ENCODE results near the gene RAB31.
A peak's percentile ranks its signal among the peaks of the same experiment; 100 is the strongest.
"Not testable (repeated sequence)": the region's sequence is repeated elsewhere in the genome, so short reads cannot be mapped to it uniquely, and the experiment has no call there.

Gene RAB31, protein sequence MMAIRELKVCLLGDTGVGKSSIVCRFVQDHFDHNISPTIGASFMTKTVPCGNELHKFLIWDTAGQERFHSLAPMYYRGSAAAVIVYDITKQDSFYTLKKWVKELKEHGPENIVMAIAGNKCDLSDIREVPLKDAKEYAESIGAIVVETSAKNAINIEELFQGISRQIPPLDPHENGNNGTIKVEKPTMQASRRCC

DNA sequence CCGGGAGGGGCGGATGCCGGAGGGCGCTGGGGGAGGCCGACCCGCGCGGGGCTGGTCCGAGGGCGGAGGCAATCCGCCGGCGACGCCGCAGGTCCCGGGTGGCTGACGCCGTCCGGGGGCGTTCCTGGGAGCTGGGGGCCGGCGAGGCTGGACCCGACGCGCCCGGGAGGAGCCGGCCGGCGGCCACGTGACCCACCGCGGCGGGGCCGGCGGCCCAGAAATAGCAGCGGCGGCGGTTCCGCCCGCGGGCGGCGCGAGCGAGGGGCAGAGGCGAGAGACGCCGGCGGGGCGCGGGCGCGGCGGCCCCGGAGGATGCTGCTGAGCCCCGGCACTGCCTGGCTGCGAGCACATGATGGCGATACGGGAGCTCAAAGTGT, at the start of gene RAB31:
Gene RAB31, plus strand, starts transcription at position 245 of the 377 bp plus-strand sequence. Its CDS starts 105 bp downstream, at position 350.
- peak; percentile 71 for DNase-seq (ENCODE audit: low spot score)

DNA sequence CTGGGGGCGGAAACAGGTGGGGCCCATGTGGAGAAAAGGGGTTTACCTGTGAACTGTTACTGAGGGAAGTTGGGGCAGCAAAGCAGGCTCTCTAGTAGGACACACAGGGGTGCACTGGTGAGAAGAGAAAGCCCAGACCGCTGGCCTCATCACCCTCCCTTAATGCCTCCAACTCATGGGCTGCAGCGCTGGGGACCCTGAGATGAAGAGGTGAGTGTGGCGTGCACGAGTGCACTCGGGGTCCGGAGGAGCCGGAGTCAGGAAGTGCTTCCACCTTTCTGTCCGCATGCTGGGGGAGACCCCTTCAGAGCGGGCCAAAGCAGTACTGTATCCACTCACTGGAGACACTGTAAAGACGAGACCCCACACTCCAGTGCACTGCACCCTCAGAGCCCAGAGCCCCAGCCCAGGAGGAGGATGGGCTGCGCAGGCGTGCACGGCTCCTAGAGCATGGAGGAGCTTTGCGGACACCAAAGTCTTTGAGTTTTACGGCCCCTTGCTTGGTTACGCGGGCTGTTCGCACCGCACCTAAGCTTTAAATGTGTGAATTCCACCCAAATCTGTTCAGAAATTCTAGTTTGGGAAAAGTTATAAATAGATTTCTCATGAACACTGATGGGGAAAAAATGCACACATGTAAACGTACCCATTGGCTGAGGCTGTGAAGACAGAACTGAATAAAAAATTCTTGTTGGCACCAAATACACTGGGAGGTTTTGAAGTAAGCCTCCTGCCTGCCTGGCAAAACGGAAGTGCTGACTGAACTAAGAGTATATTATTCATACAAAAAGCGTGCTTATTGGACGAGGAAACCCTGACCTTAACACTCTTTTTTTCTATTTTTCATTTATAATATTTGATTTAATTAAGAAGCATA, 48.4 kb upstream of the RAB31 start:
- DNase-seq (ENCODE audit: low spot score) = no peak

DNA sequence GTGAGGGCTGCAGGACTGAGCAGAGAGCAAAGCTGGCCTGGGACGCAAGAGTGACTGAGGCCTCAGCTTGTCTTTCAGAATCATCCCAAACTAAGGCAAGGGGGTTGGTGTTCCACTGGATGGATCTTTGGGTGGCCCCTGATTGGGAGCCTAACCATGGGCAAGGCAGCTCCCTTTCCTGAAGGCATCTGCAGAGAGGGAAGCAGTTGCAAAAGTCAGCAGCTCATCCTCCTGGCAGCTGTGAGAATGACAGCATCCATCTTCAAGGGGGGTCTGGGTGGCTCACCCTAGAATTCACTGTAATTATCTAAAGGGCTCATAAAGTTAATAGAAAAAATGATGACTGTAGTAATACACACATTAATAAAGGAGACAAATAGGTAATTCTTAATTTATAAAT, 46.5 kb upstream of the RAB31 start:
- DNase-seq (ENCODE audit: low spot score) = no peak

DNA sequence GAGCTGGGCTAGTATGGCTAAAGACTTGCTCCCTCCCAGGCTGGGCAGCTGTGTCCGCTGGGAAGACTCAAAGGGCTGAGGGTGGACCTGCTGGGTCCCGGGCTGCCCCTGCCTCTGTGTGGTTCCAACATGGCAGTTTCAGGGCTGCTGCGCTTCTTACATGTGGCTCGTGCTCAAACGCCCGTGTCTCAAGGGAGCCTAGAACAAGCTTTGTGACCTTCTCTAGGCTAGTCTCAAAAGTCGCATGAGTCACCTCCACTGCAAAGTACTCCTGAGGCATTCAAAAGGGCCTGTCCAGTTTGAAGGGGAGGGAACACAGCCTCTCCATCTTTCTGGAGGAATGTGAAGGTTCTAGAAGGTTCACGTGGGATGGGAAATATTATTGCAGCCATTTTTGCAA, 44.7 kb upstream of the RAB31 start:
- DNase-seq (ENCODE audit: low spot score) = no peak

DNA sequence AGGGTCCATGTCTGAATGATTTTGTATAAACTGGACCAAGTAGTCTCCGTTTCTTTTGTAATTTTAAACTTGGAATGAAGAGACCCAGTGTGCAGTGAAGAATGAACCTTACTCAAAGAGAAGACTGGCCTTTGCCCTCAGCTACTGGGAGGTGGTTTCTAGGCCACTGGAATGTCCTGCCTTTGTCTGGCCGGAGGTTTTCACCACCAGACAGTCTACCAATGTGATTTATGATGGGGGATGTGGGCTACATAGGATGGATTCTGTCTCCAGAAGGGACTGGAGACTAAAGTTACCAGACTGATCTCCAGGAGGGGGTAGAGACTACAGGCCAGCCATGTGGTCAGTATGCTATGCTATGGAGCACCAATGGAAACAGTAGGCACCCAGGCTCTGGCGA, 42.8 kb upstream of the RAB31 start:
- peak; percentile 44 for DNase-seq (ENCODE audit: low spot score)

DNA sequence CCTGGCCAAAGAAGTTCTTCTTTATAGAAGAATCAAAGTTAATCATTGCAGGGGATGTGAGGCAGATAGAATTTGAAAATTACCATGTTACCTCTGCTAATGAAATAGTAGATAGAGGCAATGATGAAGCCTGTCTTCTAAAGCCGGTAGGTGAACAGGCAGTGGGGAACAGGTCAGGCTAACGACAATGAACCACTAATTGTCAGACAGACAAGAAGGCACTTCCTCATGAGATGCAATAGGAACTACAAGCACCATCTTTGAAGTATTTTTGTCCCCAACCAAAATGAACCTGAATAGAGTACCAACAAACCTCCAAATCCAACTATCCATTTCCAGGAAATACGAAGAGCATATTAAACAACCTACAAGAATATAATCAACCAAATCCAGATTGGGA, 41.6 kb upstream of the RAB31 start:
- DNase-seq (ENCODE audit: low spot score) = no peak

DNA sequence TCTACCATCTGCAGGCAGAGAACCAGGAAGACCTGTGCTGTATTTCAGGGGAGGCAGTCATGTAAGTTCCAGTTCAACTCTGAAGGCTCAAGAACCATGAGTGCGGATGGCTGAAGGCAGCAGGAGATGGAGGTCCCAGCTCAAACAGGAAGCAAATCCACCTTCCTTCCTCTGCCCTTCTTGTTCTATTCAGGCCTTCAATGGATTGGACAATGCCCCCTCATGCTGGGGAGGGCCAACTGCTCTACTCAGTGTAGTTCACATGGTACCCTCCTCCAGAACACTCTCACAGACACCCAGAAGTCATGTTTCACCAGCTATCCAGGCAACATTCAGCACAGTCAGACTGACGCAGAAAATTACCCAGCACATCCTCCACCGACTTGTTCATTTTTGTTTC, 39.1 kb upstream of the RAB31 start:
- DNase-seq (ENCODE audit: low spot score) = no peak

DNA sequence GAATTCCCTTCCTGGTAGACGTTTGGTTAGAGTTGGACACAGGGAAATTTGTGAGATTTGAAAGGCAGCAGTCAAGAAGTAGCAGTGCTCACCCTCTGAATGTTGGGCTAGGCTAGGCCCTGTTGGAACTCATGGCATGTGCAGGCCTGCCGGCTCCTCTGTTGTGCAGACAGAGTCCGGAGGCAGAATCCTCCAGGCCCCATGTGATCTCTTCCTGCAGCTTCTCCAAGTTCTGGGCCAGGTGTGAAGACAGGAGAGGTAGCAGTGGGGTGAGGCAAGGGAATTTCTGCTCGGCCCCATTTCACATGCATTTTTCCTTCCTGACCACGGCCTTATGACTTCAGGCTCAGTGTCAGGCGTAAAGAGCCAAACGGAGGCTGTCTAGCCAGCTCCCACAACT, 36.9 kb upstream of the RAB31 start:
- DNase-seq (ENCODE audit: low spot score) = no peak

DNA sequence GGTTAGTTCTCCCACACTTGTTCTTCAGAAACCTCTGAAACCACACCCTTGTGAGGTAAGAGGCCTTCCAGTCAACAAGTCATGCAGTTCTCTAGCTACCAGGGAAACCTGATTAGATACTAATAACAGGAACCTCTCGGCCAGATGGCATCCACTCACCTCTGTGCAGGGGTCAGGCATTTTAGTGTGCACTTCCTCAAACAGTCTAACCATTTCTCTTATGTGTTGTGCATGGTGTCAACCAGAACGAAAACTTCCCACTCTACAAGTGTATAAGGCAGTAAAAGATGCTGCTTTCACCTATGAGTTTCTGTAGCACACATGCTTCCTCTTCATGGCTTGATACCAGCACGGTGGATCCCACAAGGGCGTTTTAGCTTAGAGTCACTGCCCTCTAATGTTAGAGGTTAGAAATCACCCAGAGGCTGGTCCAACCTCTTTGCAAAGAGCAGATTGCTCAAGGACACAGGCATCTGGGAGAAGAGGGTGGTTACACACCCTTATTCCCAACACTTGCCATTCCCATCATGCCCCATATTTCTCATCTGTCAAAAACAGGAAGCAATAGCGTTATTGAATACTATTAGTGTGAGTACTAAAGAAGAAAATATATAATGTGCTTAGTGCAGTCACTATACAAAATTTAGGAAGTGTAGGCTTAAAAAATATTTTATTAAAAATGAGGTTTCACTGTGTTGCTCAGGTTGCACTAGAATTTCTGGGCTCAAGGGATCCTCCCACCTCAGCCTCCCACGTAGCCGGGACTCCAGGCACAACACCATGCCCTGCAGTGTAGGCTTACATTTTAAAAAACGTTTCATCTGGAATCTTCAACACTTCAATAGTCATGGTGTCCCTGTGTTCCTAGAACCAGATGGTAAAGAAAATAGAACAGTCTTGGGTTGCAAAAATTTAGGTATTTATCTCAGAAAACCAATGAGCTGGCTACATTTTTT, 34.5 kb upstream of the RAB31 start:
- DNase-seq (ENCODE audit: low spot score) = peak; percentile 83

DNA sequence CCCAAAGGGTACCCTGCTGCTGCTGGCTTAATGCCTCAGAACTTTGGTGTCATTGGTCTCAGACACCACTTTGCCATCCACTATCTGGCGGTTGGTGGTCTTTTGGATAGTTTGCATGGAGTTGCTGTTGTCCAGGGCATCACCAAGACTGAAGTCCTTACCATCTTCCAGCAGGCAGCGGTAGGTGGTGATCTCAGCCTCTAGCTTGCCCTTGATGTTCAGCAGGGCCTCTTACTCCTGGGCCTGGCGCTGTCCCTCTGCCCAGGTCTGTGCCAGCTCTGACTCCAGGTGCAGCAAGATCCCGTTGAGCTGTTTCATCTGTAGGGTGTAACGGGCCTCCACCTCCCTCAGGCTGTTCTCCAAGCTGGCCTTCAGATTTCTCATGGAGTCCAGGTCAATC, 29.9 kb upstream of the RAB31 start:
- not testable (repeated sequence) for DNase-seq (ENCODE audit: low spot score)

DNA sequence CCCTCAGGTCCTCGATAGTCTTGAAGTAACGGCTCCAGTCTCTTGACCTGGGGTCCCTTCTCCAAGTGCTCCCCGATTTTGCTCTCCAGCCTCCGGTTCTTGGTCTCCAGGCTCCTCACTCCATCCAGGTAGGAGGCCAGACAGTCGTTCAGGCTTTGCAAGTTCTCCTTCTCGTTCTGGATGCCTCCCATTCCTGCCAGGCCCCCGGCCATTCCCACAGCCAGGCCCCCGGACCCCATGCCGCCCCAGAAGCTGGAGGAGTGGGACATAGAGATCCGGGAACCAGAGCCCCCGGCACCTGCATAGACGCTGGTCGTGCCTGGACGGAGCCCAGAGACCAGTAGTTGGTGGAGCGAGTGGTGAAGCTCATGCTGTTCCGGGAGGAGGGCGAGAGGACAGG, 29.0 kb upstream of the RAB31 start:
- no peak for DNase-seq (ENCODE audit: low spot score)

DNA sequence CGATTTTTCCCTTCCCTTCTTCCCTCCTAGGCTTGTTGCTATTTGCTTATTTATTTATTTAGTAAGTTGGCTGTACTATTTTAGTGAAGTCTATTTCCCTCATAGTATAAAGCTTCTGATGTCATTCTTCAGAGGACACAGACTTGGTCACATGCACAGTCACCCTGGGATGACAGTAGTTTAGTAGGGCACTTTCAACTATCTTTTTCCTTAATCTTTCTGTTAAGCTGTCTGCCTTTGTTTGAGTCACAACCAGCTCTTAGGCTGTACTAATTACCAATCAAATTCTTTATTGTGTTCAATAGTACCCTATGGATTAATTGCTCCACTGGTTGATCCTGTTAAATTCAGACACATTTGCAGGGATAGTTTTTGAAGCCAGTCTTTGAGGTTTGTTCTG, 26.9 kb upstream of the RAB31 start:
- DNase-seq (ENCODE audit: low spot score) = no peak

DNA sequence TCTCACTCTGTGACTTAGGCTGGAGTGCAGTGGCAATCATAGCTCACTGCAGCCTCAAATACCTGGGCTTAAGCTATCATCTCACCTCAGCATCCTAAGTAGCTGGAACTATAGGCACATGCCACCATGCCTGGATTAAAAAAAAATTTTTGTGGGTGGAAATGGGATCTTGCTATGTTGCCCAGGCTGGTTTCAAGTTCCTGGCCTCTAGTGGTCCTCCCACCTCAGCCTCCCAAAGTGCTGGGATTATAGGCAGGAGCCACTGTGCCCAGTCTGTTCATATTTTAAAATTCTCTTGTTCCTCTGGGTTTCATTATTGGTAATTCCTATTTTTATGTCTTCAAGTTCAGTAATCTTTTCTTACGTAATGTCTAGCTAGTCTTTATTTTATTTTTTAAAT, 25.5 kb upstream of the RAB31 start:
- DNase-seq (ENCODE audit: low spot score) = no peak

DNA sequence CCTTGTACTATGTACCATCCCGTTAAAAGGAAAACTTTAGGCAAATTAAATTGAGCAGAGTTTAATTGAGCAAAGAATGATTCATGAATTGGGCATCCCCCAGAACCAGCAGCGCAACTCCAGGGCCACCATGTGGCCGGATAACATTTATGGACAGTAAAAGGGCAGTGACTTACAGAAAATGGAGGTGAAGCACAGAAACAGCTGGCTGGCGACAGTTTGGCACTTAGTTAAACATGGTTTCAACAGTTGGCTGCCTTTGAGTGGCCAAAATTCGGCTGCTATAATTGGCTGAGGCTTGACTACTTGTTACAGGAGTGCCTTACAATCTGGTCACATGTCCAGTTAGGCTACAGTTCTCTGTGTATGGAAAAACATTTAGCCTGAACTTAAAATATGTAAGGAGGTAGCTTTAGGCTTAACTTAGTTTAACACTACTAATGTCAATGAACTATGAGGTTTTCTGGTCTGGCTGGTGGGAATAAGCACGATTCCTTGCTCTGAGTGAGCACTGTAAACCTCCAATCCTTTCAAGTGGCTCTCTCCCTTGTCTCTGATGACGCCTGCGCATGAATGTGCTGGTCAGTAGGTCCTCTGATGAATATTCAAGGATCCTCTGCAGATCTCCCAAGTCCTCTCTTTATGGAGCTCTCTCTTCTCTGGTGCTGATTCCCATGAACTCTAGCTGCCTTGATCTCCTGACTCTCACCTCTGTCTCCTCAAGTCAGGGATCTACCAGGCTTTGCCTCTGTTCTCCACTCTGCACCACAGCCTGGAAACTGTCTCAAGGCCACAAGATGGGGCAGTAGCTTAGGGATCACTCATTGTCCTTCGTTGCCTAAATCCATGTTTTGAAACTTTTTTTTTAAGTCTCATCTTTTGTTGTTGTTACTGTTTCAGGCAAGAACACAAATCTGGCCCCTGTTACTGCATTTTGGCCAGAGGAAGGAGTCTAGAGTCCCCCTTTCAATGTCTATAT, 24.4 kb upstream of the RAB31 start:
- no peak for DNase-seq (ENCODE audit: low spot score)

DNA sequence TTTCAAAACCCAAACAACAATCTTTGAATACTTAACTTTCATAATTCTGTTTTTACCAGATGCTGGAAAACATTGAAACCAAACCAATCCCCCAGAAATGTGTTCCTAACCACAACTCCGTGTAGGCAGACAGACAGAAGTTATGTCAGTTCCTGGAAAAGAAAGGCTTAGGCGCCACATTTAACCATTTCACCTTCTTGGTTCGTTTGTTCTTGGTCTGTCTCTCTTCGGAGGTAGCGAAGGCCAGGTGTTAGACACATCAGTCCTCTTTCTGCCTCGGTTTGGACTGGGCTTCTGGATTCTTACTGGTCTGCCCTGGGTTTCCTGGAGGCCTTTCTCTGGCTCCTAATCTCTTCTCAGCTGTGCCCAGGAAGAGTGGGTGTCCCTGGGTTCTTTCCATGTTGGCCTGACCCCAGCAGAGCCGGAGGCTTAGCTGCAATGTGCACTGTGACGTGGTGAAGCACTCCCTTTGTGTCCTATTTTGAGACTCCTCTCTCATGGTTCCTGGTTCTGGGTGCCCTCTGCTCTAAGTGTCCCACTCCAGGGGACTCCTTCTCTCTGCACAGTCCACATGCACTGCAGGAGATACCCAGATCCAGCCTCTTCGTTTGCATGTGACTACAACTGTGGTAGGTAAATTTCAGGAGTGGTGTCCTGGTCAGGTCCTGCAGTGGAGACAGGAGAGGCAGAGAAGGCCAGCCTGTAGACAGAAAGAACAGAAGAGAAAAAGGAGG, 23.1 kb upstream of the RAB31 start:
- DNase-seq (ENCODE audit: low spot score) = no peak

DNA sequence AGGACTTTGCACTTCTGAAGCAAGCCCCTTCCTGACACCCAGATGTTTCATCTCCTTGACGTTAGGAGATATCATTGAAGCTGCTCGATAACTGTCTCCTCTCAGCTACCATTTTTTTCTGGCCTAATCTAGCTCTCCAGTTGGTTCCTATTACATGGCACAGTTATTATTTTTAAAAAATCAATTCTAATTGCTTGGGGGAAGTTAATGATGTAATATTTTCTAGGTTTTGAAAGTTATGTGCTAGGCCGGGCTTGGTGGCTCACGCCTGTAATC, 22.5 kb upstream of the RAB31 start:
- DNase-seq (ENCODE audit: low spot score) = no peak

DNA sequence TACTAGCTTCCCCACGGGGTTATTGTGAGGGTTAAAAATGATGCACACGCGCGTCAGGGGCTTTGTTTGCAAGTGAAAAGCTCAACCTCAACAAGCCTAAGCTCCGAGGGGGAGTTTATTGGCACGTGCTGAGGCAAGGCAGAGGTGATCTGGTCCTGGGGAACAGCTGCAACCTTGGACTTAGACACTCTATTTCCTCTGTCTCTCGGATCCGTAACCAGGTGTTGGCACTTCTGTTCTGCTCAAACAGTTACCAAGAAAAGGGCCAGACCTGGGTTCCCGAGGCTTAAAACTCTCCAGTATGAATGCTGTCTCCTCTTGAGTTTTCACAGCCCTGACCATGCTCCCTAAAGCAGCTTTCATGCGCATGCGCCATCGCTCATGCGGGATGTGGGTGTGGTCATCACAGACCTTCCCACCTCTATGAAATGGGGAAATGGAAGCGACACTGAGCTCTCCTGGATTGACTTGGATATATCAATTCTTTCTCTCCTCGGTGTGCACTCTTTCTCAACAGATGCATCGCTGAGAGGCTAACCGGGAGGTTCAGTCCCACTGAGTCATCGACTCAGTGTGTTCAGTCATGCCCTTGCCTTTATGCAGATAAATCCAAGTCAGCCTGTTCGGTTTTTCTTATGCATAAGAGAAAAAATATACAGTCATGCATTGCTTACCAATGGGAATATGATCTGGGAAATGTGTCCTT, 19.9 kb upstream of the RAB31 start:
- no peak for DNase-seq (ENCODE audit: low spot score)

DNA sequence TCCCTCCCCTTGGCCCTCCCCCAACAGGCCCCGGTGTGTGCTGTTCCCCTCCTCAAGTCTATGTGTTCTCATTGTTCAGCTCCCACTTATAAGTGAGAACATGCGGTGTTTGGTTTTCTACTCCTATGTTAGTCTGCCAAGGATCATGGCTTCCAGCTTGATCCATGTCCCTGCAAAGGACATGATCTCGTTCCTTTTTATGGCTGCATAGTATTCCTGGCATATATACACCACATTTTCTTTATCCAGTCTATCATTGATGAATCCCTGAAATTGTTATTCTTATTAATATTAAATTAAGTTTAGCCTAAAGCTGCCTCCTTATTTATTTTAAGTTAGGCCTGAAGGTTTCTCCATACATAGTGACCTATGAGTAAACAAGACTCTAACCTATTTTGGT, 18.8 kb upstream of the RAB31 start:
- DNase-seq (ENCODE audit: low spot score) = no peak

DNA sequence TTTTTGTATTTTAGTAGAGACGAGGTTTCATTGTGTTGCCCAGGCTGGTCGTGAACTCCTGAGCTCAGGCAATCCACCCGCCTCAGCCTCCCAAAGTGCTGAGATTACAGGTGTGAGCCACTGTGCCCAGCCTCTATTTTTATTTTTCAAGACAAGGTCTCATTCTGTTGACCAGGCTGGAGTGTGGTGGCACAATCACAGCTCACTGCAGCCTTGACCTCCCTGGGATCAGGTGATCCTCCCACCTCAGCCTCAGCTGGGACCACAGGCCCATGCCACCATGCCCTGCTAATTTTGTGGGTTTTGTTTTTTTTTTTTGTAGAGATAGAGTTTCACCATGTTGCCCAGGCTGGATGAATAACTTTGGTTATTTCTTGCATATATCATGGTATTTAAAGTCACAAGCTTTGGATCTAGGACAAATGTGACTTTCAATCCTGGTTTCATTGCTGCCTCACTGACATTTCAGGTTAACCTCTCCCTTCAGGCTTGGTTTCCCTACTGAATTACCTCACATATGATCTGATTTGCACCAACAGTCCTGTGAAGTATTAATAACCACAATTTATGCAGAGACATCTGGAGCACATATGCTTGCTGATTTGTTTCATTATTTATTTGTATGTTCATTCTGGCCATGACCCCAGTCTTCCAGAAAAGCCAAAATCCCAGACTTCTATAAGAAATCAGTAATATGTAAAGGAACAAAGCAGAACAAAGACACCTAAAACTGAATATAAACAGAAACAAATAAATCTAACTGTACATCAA, 17.5 kb upstream of the RAB31 start:
- no peak for DNase-seq (ENCODE audit: low spot score)

DNA sequence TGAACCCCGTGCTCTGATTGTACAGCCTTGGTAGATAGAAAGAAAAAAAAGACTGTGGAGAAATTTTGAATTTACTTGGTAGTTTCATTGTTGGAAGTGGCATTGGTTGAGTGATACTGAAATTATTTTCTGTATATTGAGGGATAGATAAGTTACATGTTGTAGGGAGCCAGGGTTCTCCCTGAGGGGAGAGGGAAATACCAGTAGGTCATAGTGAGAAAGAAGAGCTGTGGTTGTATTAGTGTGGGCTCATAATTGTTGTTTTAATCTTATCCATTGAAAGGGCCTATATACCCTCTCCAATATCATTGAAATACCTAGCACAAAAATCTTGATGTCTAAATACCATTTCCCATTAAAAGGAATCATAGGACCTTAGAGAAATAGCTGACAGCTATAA, 16.9 kb upstream of the RAB31 start:
- no peak for DNase-seq (ENCODE audit: low spot score)
